Raji (cell line): ENCODE results near the gene NUMB.

Source experiments
- POLR2A ChIP-seq: IDR thresholded peaks from 2 replicates; pipeline ENCODE4 v1.6.1; 2011; ENCODE audit warnings: low read depth, low read length, control low read depth; ENCODE audit not compliant: insufficient read depth

The NUMB gene

DNA sequence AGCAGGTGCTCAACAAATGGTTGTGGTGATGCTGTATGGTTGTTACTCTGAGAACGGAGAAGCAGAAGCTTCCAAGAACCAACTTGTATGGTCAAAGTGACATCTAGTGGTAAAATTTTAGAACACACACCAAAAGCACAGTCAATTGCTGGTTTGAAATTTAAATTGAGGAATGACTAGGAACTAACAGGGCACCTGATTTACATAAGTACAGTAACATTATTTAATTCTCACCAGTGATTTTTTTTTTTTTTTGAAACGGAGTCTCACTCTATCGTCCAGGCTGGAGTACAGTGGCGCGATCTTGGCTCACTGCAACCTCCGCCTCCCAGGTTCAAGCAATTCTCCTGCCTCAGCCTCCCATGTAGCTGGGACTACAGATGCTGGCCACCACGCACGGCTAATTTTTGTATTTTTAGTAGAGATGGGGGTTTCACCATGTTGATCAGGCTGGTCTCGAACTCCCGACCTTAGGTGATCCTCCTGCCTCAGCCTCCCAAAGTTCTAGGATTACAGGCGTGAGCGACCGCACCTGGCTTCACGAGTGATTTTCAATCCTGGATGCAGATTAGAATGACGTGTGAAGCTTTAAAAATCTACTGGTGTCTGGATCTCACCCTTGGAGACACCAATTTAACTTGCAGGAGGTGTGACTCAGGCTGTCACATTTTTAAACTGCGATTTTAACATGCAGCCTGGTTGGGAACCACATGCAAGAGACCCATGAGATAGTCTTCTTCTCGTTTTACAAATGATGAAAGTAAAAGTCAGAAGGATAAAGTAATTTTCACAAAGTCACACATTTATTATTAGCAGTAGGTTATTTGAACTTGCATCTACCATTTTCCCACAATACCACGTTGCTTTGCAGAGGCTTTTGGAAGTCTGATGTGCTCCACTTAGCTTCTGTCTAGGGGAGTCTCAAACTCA lies 14.1 kb upstream of the NUMB start:
- no peak for TF ChIP-seq POLR2A

DNA sequence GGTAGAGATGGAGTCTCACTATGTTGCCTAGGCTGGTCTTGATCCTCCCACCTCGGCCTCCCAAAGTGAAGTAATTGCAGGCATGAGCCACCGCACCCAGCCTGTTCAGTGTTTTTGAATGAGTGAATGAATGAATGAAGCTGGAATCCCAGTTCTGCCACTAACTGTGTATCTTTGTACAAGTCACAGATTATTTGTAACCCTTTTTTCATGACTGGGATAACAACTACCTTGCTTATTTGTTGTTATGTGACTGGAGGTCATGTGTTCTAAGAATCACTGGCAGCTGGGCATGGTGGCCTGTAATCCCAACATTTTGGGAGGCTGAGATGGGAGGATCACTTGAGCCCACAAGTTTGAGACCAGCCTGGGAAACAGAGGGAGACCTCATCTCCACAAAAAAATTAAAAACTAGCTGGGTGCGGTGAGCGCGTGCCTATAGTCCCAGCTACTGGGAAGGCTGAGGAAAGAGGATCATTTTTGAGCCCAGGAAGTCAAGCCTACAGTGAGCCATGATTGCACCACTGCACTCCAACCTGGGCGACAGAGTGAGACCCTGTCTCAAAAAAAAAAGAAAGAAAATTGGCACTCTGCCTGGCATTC lies 13.3 kb upstream of the NUMB start:
- no peak for TF ChIP-seq POLR2A

DNA sequence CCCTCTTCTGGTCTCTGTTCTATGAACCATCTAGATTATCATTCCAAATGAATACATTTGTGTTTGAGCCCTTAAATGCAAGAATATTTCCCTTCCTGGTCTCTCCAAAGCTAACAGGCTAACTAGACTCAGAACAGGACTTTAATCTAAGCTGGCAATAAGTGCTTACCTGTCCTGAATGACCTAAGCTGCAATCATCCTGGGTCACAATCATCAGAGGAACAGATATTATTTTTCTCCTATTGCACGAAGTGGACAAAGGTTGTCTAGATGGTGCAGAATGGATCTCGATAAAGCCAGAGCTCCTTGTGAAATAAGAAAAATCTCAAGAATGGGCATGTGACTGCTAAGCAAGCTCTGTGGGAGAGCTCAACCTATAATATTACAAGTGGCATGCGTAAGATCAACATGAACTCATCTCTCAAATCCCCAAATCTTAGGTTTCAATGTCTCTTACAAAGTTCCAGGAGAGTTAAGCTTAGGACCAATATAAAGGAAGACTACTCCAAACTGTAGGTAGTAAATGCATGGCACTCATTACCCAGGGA lies 10.6 kb upstream of the NUMB start:
- TF ChIP-seq POLR2A, result no peak

DNA sequence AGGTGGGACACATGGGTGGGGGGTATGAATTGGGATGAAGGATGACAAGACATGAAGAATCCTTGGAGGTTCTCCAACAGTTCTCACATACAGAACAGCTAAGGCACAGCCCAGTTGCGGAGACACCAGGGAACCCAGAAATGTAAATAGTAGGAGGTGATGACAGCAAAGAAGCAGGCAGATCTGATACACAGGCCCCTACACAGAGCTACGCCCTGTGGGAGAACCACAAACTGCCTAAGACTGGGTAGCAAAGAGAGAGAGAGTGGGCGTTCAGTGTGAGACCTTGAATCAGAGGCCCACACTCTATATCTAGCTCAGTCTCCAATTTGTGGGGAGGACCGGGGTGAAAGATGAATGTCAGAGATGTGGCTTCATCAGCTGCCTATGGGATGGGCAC lies 9.5 kb upstream of the NUMB start:
- no peak for TF ChIP-seq POLR2A

DNA sequence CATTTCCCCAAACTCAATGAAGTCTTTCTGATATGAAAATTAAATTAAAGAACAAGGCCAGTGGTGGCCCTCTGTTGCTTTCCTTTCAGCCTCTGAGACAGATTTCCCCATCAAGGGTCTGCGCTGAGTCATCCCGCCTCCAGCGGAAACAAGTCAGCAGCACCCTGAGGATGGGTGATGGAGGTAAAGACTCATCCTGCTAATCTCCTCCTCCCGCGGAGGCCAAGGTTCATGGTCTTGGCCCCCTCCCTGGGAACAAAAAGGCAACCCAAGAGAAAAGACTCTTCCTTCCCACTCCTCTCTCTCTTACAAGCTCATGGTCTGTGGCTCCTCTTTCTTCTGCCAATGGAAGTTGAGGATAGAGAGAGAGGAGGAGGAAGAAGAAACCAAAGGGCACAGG lies 9.0 kb upstream of the NUMB start:
- TF ChIP-seq POLR2A, result no peak

DNA sequence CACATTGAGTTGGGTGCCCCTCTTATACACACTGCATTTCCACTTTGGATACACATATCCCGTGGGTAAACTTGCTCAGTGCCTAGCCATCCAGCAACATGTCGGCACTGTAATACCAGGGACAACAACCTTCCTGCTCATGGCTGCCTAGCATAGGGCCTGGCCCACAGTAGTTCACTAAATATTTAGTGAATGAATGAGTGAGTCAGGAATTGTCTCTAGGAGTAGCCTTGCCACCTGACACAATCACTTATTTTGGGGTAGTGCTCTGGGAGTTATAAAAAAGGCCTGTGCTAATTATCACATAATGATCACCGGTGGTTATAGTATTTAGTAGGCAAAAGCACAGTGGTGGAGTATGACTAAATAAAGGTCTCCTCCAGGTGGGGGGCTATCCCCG lies 8.5 kb upstream of the NUMB start:
- no peak for TF ChIP-seq POLR2A

DNA sequence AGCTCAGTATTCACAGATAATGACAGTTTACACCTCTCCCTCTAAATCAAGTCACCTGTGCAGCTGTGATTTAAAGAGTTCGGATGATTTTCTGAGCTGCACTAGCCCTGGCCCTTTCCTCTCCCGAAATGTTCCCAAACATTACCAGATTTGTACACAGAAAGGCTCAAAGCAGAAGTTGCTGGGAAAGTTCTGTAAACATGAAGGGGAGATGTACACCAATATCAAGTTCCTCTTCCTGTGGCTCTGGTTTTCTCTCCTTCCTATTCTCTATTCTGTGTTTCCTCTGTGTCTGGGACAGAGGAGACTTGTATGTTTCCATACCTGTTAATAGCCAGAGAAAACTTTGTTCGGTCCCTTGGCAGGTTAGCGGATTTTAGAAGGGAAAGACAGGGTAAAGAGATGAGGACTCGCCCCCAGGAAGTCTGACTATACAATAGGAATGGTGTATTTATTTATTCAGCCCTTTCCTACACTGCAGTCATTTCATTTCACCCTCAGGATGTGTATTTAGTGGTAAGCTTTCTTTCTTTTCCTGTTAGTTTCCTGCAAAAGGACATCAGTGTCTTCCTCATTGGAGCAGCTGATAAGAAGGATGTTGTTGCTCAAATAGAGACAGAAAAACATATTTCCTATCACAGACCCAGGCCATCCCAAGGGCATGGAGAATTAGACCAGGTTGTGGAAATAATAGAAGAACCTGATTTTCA lies 7.6 kb upstream of the NUMB start:
- no peak for TF ChIP-seq POLR2A

DNA sequence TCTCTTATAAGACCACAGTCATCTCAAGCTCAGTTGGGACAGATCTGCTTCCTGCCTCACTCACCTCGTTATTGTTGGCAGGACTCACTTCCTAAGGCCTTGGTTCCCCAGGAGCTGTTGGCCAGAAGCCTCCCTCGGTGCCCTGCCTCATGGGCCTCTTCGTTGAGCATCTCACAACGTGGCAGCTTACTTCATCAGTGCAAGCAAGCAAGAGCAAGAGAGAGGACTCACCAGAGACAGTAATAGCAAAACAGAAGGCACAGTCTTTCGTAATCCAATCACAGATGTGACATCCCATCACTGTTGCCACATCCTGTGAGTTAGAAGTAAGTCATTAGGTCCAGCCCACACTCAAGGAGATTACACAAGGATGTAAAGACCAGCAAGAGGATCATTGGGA lies 5.1 kb upstream of the NUMB start:
- no peak for TF ChIP-seq POLR2A

DNA sequence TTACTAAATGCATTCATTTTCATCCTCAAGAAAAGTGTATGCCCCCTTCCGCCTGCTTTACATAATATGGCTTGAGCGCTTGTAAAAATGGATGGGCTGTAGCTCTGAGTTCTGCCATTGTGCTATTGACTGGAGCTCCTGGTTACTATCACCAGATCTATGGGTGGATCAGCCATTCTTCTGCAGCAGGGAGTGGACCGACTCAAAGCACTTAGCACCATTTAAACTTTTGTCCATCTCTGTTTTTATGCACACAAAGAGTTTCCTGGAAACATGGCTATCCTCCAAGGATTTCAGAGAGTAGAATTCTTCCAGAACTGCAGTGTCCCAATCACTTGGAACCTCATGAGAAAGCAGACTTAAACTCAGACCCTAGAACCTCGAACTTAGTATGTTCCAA lies 4.5 kb upstream of the NUMB start:
- no peak for TF ChIP-seq POLR2A

DNA sequence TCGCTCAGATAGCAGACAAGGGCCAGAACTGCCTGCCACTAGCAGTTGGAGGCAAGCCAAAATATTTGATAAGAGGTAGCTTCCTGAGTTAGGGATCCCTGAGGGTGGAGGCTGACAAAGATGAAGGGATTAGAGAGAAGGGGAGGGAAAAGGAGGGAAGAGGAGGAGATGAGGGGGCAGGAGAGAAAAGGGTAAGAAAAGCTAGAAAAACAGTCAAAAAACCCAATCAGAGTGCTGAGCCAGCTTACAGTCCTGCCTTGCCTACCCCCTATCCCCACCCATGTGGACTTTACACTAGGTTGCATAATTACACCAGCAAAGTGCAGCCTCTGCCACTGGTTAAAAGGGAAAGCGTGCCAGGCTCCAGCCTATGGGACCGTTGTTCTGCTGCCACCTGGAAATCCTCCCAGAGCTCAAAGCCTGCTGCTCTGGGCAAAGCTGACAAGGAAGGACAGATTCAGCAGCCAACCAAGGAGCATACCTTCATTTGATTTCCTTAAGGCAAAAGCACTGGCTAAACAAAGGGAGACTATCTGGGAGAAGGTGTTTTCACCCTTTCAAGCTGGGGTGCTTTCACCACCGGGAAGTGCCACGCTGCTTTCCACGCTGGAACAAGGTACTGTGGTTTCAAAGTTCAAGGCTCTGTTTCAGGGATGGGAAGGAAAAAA lies 3.8 kb upstream of the NUMB start:
- TF ChIP-seq POLR2A, result no peak

DNA sequence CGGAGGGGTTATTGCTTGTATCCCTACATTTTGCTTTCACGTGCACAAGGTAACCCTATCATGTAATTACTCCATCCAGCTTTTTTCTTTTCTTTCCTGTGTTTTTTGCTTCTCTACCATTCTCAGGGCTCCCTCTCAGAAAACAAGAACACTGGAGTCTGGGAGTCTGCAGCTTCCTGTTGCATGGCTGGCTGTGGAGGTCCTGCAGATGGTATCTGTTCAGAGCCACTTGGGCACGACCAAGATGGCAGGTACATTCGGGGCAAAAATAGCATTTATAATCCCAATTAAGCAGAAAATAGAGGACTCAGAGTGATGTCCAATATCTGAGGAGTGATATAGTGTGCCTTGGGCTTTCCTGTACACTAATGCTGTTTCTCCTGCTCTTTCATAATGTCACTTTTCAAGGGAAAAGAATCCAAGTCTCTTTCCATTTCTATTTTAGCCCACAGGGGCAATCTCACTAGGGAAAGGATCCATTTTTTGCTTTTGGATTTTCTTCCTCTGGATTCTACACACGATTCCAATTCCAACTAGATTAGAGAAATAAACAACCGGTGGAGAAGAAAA lies 3.2 kb upstream of the NUMB start:
- no peak for TF ChIP-seq POLR2A

DNA sequence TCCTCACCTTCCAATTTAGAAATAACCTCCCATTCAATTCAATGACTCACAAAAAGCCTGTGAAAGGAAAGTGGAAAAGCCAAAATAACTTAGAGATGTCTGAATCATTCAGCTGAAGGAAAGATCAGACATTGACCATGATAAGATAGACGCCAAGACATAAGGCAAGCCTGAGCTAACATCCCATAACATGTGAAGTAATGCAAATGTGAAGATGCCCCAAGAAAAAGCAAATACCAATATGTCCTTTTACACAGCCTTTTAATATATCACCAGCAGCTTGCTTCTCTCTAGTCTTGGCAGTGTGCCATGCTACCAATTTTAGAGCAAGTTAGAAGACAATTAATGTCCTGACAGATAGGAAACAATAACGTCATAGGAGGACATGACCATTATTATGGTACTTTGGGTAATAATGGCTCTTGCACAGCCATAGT lies 2.4 kb upstream of the NUMB start:
- no peak for TF ChIP-seq POLR2A

DNA sequence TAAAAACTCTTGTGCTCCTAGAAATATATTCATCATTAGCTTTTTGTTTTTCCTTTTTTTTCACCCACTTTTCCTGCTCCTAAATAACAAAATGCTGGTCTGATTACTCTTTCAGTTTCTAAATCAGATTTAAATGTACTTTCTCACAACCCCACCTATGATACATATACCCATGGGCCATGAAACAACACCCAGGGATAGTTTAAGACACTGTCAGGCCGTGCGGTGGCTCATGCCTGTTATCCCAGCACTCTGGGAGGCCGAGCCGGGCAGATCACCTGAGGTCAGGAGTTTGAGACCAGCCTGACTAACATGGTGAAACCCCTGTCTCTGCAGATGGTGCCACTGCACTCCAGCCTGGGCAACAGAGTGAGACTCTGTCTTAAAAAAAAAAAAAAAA lies 1.6 kb upstream of the NUMB start:
- no peak for TF ChIP-seq POLR2A

DNA sequence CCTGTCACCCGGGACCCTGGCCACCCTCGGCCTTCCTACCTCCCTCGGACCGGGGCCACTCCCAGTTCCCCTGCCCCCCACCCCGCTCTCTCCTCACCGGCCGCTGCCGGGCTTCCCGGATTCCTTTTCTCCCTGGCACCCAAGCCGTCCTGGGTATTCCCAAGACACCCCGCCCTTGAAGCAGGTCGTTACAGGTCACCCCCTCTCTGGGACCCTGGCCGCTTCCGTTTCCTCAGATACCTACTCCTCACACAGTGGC lies 493 bp downstream of the NUMB start:
- no peak for TF ChIP-seq POLR2A
